ENCODE data around the gene LYSMD2. TPM values are rescaled to one million over a fixed set of nuclear protein-coding genes. Genes with fewer than 3 reads are reported as not detected.

Gene LYSMD2
- total and polyA plus RNA-seq, 2 experiments from 2014 or later = 5.4 to 5.9 TPM

DNA sequence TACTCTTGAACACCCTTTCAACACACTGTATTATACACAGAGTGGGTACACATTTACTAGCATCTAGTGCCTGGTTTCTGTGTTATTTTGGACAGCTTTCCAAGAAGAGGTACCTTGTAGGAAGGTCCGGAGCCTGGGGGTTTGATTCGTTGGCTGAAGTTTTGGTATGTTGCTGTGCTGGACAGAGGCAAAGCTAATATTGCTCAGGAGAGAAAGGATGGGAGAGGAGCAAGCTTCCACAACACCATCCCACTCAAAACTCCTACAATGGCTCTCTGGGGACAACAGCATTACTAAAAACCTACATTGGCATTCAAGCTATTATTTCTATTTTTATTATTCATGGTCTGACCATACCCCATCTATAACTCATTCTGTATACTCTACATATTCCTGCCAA, 1.1 kb upstream of the LYSMD2 start:
- no peaks in the 10 kb centered on the region; the same call in 2 of the 3 replicates for H3K9me3 Mint-ChIP-seq
- DNase-seq (ENCODE audit: low spot score) = no peak

More for the DNA sequence above, 1.1 kb upstream of the LYSMD2 start:
- Mint-ChIP-seq H3K4me1 (peaks cover 12% of the 10 kb centered on the region), H3K4me3 (peak overlapping the region; percentile 65), H3K27ac (no peak overlapping the region), H3K27me3 (ENCODE audit: insufficient read depth, low read depth, poor library complexity) (peaks cover 22% of the 10 kb centered on the region), H3K36me3 (ENCODE audit: low read depth) (no peaks in the 10 kb centered on the region; the same call in 2 of the 3 replicates)
- no peaks in the 10 kb centered on the region for H4K20me1 ChIP-seq (replicated peaks; ENCODE audit: insufficient read depth)
- H3K27ac ChIP-seq (ENCODE audit: low read depth) = no peak overlapping the region
- H3K27me3 ChIP-seq (ENCODE audit: insufficient read depth) = peaks cover 42% of the 10 kb centered on the region
- no peak for ATAC-seq
- TF ChIP-seq, protein P1, sequence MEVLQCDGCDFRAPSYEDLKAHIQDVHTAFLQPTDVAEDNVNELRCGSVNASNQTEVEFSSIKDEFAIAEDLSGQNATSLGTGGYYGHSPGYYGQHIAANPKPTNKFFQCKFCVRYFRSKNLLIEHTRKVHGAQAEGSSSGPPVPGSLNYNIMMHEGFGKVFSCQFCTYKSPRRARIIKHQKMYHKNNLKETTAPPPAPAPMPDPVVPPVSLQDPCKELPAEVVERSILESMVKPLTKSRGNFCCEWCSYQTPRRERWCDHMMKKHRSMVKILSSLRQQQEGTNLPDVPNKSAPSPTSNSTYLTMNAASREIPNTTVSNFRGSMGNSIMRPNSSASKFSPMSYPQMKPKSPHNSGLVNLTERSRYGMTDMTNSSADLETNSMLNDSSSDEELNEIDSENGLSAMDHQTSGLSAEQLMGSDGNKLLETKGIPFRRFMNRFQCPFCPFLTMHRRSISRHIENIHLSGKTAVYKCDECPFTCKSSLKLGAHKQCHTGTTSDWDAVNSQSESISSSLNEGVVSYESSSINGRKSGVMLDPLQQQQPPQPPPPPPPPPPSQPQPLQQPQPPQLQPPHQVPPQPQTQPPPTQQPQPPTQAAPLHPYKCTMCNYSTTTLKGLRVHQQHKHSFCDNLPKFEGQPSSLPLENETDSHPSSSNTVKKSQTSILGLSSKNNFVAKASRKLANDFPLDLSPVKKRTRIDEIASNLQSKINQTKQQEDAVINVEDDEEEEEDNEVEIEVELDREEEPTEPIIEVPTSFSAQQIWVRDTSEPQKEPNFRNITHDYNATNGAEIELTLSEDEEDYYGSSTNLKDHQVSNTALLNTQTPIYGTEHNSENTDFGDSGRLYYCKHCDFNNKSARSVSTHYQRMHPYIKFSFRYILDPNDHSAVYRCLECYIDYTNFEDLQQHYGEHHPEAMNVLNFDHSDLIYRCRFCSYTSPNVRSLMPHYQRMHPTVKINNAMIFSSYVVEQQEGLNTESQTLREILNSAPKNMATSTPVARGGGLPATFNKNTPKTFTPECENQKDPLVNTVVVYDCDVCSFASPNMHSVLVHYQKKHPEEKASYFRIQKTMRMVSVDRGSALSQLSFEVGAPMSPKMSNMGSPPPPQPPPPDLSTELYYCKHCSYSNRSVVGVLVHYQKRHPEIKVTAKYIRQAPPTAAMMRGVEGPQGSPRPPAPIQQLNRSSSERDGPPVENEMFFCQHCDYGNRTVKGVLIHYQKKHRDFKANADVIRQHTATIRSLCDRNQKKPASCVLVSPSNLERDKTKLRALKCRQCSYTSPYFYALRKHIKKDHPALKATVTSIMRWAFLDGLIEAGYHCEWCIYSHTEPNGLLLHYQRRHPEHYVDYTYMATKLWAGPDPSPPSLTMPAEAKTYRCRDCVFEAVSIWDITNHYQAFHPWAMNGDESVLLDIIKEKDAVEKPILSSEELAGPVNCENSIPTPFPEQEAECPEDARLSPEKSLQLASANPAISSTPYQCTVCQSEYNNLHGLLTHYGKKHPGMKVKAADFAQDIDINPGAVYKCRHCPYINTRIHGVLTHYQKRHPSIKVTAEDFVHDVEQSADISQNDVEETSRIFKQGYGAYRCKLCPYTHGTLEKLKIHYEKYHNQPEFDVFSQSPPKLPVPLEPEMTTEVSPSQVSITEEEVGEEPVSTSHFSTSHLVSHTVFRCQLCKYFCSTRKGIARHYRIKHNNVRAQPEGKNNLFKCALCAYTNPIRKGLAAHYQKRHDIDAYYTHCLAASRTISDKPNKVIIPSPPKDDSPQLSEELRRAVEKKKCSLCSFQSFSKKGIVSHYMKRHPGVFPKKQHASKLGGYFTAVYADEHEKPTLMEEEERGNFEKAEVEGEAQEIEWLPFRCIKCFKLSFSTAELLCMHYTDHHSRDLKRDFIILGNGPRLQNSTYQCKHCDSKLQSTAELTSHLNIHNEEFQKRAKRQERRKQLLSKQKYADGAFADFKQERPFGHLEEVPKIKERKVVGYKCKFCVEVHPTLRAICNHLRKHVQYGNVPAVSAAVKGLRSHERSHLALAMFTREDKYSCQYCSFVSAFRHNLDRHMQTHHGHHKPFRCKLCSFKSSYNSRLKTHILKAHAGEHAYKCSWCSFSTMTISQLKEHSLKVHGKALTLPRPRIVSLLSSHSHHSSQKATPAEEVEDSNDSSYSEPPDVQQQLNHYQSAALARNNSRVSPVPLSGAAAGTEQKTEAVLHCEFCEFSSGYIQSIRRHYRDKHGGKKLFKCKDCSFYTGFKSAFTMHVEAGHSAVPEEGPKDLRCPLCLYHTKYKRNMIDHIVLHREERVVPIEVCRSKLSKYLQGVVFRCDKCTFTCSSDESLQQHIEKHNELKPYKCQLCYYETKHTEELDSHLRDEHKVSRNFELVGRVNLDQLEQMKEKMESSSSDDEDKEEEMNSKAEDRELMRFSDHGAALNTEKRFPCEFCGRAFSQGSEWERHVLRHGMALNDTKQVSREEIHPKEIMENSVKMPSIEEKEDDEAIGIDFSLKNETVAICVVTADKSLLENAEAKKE (CRISPR knock-in tag; IDR thresholded peaks at IDR 0.05) = no peak
- peak; percentile 55 for TF ChIP-seq REST (IDR thresholded peaks at IDR 0.05; ENCODE audit: unreplicated experiment)
- no peaks in the 10 kb centered on the region for H3F3A ChIP-seq (replicated peaks; ENCODE audit: low read depth)
- no peaks in the 10 kb centered on the region for H3K9me2 ChIP-seq (ENCODE audit: insufficient read depth)
- no peak overlapping the region for H3K4me2 ChIP-seq
- no peak overlapping the region for H2AFZ ChIP-seq
- no peaks in the 10 kb centered on the region for H3K79me2 ChIP-seq (replicated peaks; ENCODE audit: insufficient read depth)
- H3K4me3 ChIP-seq = 0 out of 2 replicates have a peak overlapping the region, but pooled peaks have one; percentile 65
- peaks cover 8% of the 10 kb centered on the region for H3K4me1 ChIP-seq (ENCODE audit: insufficient read depth)
- H3K36me3 ChIP-seq (ENCODE audit: insufficient read depth) = no peaks in the 10 kb centered on the region
